A204.1 (cell line): ENCODE results near the gene LMTK2.
"Not testable (repeated sequence)": the region's sequence is repeated elsewhere in the genome, so short reads cannot be mapped to it uniquely, and the experiment has no call there.

ENCODE experiments used
- FAIRE-seq: peaks from 2 replicates; lab custom pipeline; 2012; peaks lifted over from hg19 to GRCh38; lab: Jason Lieb, UNC

LMTK2 gene

GRCh38 chr7:98105942-98106544 lies 619 bp upstream of the LMTK2 start:
- no peak for FAIRE-seq

GRCh38 chr7:98107313-98107721 lies 655 bp downstream of the LMTK2 start:
- FAIRE-seq: no peak

- no peak for FAIRE-seq
Observed at GRCh38 chr7:98110249-98111022, 3.8 kb downstream of the LMTK2 start.

- FAIRE-seq: no peak
Observed at GRCh38 chr7:98112077-98112476, 5.4 kb downstream of the LMTK2 start.

- no peak for FAIRE-seq
Observed at GRCh38 chr7:98115746-98116525, 9.3 kb downstream of the LMTK2 start.

- FAIRE-seq: no peak
Observed at GRCh38 chr7:98116656-98117461, 10.2 kb downstream of the LMTK2 start.

- no peak for FAIRE-seq
Observed at GRCh38 chr7:98119256-98119918, 12.7 kb downstream of the LMTK2 start.

GRCh38 chr7:98120559-98120958 lies 13.9 kb downstream of the LMTK2 start:
- FAIRE-seq: no peak

- not testable (repeated sequence) for FAIRE-seq
Observed at GRCh38 chr7:98121388-98121787, 14.7 kb downstream of the LMTK2 start.

- FAIRE-seq: no peak
Observed at GRCh38 chr7:98123365-98123696, 16.7 kb downstream of the LMTK2 start.

- FAIRE-seq: no peak
Observed at GRCh38 chr7:98125759-98126158, 19.1 kb downstream of the LMTK2 start.

- no peak for FAIRE-seq
Observed at GRCh38 chr7:98126311-98127142, 19.9 kb downstream of the LMTK2 start.

GRCh38 chr7:98128346-98128745 lies 21.7 kb downstream of the LMTK2 start:
- no peak for FAIRE-seq

GRCh38 chr7:98130959-98131358 lies 24.3 kb downstream of the LMTK2 start:
- FAIRE-seq: no peak

GRCh38 chr7:98133181-98133580 lies 26.5 kb downstream of the LMTK2 start:
- no peak for FAIRE-seq

GRCh38 chr7:98133621-98134303 lies 27.1 kb downstream of the LMTK2 start:
- FAIRE-seq: no peak

GRCh38 chr7:98134420-98135228 lies 28.0 kb downstream of the LMTK2 start:
- no peak for FAIRE-seq

- no peak for FAIRE-seq
Observed at GRCh38 chr7:98135984-98136383, 29.3 kb downstream of the LMTK2 start.

- FAIRE-seq: no peak
Observed at GRCh38 chr7:98136423-98136822, 29.8 kb downstream of the LMTK2 start.
